SU-DHL-6 (cell line): Measurements from ENCODE around the gene BNIP2.
A peak's percentile ranks its signal among the peaks of the same experiment; 100 is the strongest.

ENCODE experiments used
- H2AFZ ChIP-seq: fragments of 200-600 bp; sonication (generic); 2 replicates; pipeline ENCODE4 v1.6.1; 2014; ENCODE audit warnings: low read depth, mild to moderate bottlenecking, moderate library complexity, mixed read lengths, antibody characterized with exemption, low read length; ENCODE audit not compliant: severe bottlenecking
- H3F3A ChIP-seq: fragments of 200-600 bp; shearing (Covaris generic); 2 replicates; pipeline ENCODE4 v1.6.0; 2016; ENCODE audit warnings: antibody characterized with exemption, mild to moderate bottlenecking; ENCODE audit not compliant: insufficient read depth
- H3K27ac ChIP-seq: fragments of 200-600 bp; sonication (generic); 2 replicates; pipeline ENCODE4 v1.5.1; 2016; ENCODE audit warnings: low read depth, mild to moderate bottlenecking, low read length, moderate library complexity, mixed read lengths
- H3K27me3 ChIP-seq: fragments of 200-600 bp; sonication (generic), shearing (Covaris generic); 2 replicates; pipeline ENCODE4 v1.6.0; 2014; ENCODE audit warnings: mild to moderate bottlenecking, low read length
- H3K36me3 ChIP-seq: fragments of 200-600 bp; sonication (generic); 2 replicates; pipeline ENCODE4 v1.6.1; 2014; ENCODE audit warnings: mild to moderate bottlenecking, low read length, mixed read lengths
- H3K4me2 ChIP-seq: fragments of 300-600, 200-600 bp; shearing (Covaris generic), sonication (generic); 2 replicates; pipeline ENCODE4 v1.6.0; 2014; ENCODE audit warnings: low read length, low read depth, mild to moderate bottlenecking; ENCODE audit not compliant: poor library complexity, severe bottlenecking
- H3K4me3 ChIP-seq: fragments of 200-600 bp; sonication (generic); 2 replicates; pipeline ENCODE4 v1.5.1; 2014; ENCODE audit warnings: antibody characterized with exemption, low read length, mild to moderate bottlenecking, mixed read lengths; ENCODE audit not compliant: insufficient read depth, poor library complexity, severe bottlenecking
- H3K79me2 ChIP-seq: fragments of 200-600 bp; sonication (generic); 2 replicates; pipeline ENCODE4 v1.6.1; 2014; ENCODE audit warnings: mild to moderate bottlenecking, low read length, moderate library complexity; ENCODE audit not compliant: insufficient read depth
- H3K9ac ChIP-seq: fragments of 200-600 bp; sonication (generic); 2 replicates; pipeline ENCODE4 v1.7.0; 2014; ENCODE audit warnings: mild to moderate bottlenecking, low read length
- H3K9me2 ChIP-seq: fragments of 200-600 bp; sonication (generic); replicated peaks from 2 replicates; pipeline ENCODE4 v1.6.1; 2014; ENCODE audit warnings: low read length; ENCODE audit not compliant: insufficient read depth
- H3K9me3 ChIP-seq: fragments of 200-600 bp; sonication (generic); 2 replicates; pipeline ENCODE4 v1.6.1; 2014; ENCODE audit warnings: low read length, mixed read lengths; ENCODE audit not compliant: insufficient read depth
- H4K20me1 ChIP-seq: fragments of 200-600 bp; sonication (generic); 2 replicates; pipeline ENCODE4 v1.6.1; 2014; ENCODE audit warnings: low read depth, mild to moderate bottlenecking, antibody characterized with exemption, low read length, moderate library complexity, mixed read lengths
- EZH2phosphoT487 ChIP-seq: fragments of 200-600 bp; sonication (generic), shearing (Covaris generic); conservative IDR thresholded peaks from 2 replicates; pipeline ENCODE4 v1.6.1; 2018; ENCODE audit warnings: mild to moderate bottlenecking, antibody characterized with exemption, low read length, moderate library complexity, mixed read lengths
- TF ChIP-seq, protein P1 (sequence below): fragments of 200-600 bp; sonication (generic); IDR thresholded peaks from one replicate; pipeline ENCODE4 v1.5.1; 2017; ENCODE audit warnings: antibody characterized with exemption, mild to moderate bottlenecking, low read length, moderate library complexity; ENCODE audit not compliant: insufficient read depth, poor library complexity, severe bottlenecking

Gene BNIP2

DNA sequence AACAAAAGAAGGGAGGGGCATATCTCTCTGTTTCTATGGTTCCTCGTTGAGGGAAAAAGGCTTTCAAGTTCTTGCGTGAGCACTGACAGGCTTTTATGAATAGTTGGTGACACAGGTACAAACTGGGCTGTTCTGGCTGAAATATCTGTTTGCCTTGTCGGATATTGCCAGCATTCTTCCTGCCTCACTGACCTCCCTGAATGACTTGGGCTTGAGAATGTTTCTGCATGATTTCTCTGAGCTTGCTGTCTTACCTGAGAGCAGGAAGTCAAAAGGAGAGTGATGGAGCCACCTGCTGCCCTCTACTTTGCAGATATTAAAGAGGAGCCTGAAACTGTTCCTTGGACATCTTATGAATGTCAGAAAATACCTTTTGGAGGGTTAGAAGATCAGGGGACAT lies 72.7 kb downstream of the BNIP2 start:
- Histone ChIP-seq H2AFZ (no peak overlapping the region), H3K4me2 (no peak overlapping the region), H3K27ac (no peak overlapping the region), H3K79me2 (no peaks in the 10 kb centered on the region), H3K9ac (no peak overlapping the region), H4K20me1 (no peaks in the 10 kb centered on the region), H3K4me3 (no peak overlapping the region), H3K27me3 (no peaks in the 10 kb centered on the region), H3K9me3 (no peaks in the 10 kb centered on the region), H3F3A (no peaks in the 10 kb centered on the region), H3K9me2 (no peaks in the 10 kb centered on the region), H3K36me3 (no peaks in the 10 kb centered on the region)
- no peak for TF ChIP-seq EZH2phosphoT487
- TF ChIP-seq, protein P1, sequence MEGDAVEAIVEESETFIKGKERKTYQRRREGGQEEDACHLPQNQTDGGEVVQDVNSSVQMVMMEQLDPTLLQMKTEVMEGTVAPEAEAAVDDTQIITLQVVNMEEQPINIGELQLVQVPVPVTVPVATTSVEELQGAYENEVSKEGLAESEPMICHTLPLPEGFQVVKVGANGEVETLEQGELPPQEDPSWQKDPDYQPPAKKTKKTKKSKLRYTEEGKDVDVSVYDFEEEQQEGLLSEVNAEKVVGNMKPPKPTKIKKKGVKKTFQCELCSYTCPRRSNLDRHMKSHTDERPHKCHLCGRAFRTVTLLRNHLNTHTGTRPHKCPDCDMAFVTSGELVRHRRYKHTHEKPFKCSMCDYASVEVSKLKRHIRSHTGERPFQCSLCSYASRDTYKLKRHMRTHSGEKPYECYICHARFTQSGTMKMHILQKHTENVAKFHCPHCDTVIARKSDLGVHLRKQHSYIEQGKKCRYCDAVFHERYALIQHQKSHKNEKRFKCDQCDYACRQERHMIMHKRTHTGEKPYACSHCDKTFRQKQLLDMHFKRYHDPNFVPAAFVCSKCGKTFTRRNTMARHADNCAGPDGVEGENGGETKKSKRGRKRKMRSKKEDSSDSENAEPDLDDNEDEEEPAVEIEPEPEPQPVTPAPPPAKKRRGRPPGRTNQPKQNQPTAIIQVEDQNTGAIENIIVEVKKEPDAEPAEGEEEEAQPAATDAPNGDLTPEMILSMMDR, result no peak

DNA sequence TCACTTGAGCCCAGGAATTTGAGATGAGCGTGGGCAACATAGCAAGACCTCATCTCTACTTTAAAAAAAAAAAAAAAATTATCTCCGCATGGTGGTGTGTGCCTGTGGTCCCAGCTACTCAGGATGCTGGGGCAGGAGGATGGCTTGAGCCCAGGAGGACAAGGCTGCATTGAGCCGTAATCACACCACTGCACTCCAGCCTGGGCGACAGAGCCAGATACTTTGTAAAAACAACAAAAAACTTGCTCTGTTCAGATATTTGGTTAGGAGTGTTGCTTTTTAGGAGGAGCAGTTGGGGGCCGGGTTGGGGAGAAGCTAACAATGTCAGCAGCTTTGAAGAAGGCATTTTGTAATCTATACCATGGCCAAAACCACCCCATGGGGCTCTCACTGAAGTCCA lies 73.5 kb downstream of the BNIP2 start:
- H3K4me3 ChIP-seq, result no peak overlapping the region
- no peaks in the 10 kb centered on the region for H4K20me1 ChIP-seq
- no peak overlapping the region for H3K4me2 ChIP-seq
- H3K9me2 ChIP-seq, result no peaks in the 10 kb centered on the region
- TF ChIP-seq EZH2phosphoT487, result no peak
- TF ChIP-seq, protein P1, result no peak
- H3K79me2 ChIP-seq, result no peaks in the 10 kb centered on the region
- H3K36me3 ChIP-seq, result no peaks in the 10 kb centered on the region
- H2AFZ ChIP-seq, result peak overlapping the region; percentile 78
- no peak overlapping the region for H3K27ac ChIP-seq
- no peaks in the 10 kb centered on the region for H3F3A ChIP-seq
- H3K9ac ChIP-seq, result no peak overlapping the region
- no peaks in the 10 kb centered on the region for H3K9me3 ChIP-seq
- H3K27me3 ChIP-seq, result no peaks in the 10 kb centered on the region

DNA sequence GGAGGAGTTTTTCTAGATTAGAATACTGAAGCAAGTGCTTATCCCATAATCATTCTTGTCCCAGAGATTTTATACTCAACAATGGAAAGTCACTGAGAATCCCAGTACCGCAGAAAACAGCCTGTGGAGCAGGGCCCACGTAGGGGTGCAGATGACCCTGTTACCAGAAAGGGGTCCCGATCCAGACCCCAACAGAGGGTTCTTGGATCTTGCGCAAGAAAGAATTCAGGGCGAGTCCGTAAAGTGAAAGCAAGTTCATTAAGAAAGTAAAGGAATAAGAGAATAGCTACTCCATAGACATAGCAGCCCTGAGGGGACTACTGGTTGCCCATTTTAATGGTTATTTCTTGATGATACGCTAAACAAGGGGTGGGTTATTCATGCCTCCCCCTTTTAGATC lies 75.0 kb downstream of the BNIP2 start:
- no peak overlapping the region for H3K27ac ChIP-seq

More for the DNA sequence above, 75.0 kb downstream of the BNIP2 start:
- Histone ChIP-seq H4K20me1 (no peaks in the 10 kb centered on the region), H3F3A (no peaks in the 10 kb centered on the region), H3K9me2 (no peaks in the 10 kb centered on the region), H3K9me3 (no peaks in the 10 kb centered on the region), H3K36me3 (no peaks in the 10 kb centered on the region), H3K79me2 (no peaks in the 10 kb centered on the region), H3K4me3 (no peak overlapping the region), H3K9ac (no peak overlapping the region), H2AFZ (peak overlapping the region; percentile 78), H3K4me2 (no peak overlapping the region), H3K27me3 (no peaks in the 10 kb centered on the region)
- TF ChIP-seq, protein P1, result no peak
- no peak for TF ChIP-seq EZH2phosphoT487
